ENCODE measurements around the gene FOXD4L3.
"Not testable (repeated sequence)": the region's sequence is repeated elsewhere in the genome, so short reads cannot be mapped to it uniquely, and the experiment has no call there.

- TF ChIP-seq CTCF, POLR2AphosphoS5 (IDR thresholded peaks at IDR 0.05): not testable (repeated sequence)
Observed at GRCh38 chr9:68303771-68304170, 1.1 kb downstream of the FOXD4L3 start.

Measured in esophagus muscularis mucosa (tissue), 3 donors.